ENCODE data around the gene GRIN1. TPM values are rescaled to one million over a fixed set of nuclear protein-coding genes. Genes with fewer than 3 reads are reported as not detected.

GRIN1 gene
- total RNA-seq, 2 experiments from 2014 or later, result 0.05 TPM; not detected in 1

DNA sequence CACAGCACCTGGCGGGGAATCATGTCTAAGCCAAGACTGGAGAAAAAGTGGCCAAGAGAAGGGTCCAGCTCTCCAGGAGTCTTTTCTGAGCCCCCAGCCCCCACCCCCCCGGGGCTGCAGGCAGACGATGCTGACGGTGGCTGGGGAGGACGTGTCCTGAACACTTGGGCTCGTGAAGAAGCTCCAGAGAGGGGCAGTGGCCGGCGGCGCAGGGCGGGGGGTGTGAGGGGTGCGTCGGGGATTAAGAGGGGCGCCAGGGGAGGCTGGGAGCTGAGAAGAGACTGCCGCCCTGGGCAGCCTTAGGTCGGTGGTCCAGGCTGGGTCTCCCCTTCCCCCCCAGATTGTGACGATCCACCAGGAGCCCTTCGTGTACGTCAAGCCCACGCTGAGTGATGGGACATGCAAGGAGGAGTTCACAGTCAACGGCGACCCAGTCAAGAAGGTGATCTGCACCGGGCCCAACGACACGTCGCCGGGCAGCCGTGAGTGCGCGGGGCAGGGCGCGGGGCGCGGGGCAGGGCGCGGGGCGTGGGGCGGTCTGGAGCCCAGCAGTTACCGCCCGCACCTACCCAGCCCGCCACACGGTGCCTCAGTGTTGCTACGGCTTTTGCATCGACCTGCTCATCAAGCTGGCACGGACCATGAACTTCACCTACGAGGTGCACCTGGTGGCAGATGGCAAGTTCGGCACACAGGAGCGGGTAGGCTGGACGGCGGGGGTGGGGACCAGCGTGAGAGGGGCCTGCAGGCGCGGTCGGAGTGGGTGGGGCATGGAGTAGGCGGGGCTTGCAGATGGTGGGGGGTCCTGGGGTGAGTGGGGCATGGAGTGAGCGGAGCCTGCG lies 22.0 kb downstream of the GRIN1 start:
- DNase-seq, result no peak
- Mint-ChIP-seq H3K36me3 (ENCODE audit: low read depth) (no peaks in the 10 kb centered on the region), H3K4me1 (peaks cover 22% of the 10 kb centered on the region), H3K27ac (no peak overlapping the region), H3K9me3 (no peaks in the 10 kb centered on the region), H3K4me3 (no peak overlapping the region), H3K27me3 (peaks cover 33% of the 10 kb centered on the region)
- POLR2A ChIA-PET, result no interaction called here
- CTCF ChIA-PET, result no interaction called here

DNA sequence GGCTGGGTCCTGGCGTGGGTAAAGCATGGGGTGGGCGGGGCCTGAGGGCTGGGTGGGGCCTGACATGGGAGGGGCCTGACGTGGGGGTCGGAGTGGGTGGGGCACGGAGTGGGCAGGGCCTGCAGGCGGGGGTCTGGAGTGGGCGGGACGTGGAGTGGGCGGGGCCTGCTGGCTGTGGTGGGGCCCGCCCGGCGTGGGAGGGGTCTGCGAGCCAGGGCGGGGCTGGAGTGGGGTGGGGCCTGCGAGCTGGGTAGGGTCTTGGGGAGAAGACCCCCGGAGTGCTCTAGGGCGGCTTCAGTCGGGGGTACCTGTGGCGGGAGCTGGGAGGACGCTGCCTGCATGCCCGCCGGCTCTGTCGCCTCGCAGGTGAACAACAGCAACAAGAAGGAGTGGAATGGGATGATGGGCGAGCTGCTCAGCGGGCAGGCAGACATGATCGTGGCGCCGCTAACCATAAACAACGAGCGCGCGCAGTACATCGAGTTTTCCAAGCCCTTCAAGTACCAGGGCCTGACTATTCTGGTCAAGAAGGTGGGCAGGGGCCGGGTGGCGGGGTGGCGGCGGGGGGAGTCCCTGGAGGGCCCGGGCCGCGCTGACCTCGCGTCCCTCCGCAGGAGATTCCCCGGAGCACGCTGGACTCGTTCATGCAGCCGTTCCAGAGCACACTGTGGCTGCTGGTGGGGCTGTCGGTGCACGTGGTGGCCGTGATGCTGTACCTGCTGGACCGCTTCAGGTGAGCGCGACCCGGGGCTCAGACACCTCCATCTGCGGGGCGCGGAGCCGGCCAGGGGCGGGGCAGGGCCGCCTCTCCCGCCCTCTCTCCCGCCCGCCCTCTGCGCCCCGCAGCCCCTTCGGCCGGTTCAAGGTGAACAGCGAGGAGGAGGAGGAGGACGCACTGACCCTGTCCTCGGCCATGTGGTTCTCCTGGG lies 22.9 kb downstream of the GRIN1 start:
- Mint-ChIP-seq H3K9me3 (no peaks in the 10 kb centered on the region), H3K36me3 (ENCODE audit: low read depth) (no peaks in the 10 kb centered on the region), H3K27me3 (peaks cover 39% of the 10 kb centered on the region), H3K4me1 (peaks cover 17% of the 10 kb centered on the region), H3K4me3 (no peak overlapping the region), H3K27ac (no peak overlapping the region)
- DNase-seq, result no peak
- ChIA-PET POLR2A (no interaction called here), CTCF (interaction anchor here (1.2 kb wide), 1 partner anchor 79 kb away, joined by 3 read pairs; the partner anchor contains the start of gene TUBB4B)

DNA sequence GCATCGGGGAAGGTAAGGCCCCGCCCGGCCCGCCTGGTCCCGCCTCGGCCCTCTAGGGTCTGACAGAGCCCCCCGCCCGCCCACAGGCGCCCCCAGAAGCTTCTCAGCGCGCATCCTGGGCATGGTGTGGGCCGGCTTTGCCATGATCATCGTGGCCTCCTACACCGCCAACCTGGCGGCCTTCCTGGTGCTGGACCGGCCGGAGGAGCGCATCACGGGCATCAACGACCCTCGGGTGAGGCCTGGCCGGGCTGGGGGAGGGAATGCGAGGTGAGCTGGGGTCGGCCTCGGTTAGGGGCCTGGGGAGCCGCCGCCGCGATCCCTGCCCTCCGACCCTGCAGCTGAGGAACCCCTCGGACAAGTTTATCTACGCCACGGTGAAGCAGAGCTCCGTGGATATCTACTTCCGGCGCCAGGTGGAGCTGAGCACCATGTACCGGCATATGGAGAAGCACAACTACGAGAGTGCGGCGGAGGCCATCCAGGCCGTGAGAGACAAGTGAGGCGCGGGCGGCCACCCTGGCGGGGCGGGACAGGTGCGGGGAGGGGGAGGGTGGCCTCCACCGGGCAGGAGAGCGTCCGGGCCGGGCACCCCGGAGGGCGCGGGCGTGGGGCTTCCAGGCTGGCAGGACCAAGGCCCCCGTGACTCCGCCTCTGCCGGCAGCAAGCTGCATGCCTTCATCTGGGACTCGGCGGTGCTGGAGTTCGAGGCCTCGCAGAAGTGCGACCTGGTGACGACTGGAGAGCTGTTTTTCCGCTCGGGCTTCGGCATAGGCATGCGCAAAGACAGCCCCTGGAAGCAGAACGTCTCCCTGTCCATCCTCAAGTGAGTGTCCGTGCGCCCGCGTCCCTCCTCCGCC lies 23.8 kb downstream of the GRIN1 start:
- H3K27ac Mint-ChIP-seq, result no peak overlapping the region
- CTCF ChIA-PET, result interaction anchor here (0.6 to 1.2 kb wide), 3 partner anchors 74 to 456 kb away, joined by 3 read pairs; partner anchors contain the start of gene TUBB4B
- no peak overlapping the region for H3K4me3 Mint-ChIP-seq
- H3K36me3 Mint-ChIP-seq (ENCODE audit: low read depth), result no peaks in the 10 kb centered on the region
- POLR2A ChIA-PET, result no interaction called here
- H3K9me3 Mint-ChIP-seq, result no peaks in the 10 kb centered on the region
- DNase-seq, result no peak
- peaks cover 13% of the 10 kb centered on the region for H3K4me1 Mint-ChIP-seq
- H3K27me3 Mint-ChIP-seq, result peaks cover 35% of the 10 kb centered on the region

DNA sequence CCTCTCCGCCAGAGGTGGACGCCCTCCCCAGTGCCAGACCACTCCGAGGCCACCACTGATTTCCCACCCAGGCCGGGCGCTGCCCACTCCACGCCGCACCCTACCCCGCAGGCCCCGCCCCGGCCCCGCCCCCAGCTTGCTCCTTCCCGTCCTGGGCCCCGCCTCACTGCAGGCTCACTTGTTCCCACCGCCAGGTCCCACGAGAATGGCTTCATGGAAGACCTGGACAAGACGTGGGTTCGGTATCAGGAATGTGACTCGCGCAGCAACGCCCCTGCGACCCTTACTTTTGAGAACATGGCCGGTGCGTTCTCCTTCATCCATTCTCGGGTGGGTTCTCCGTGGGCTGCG lies 24.4 kb downstream of the GRIN1 start:
- POLR2A ChIA-PET, result no interaction called here
- no peaks in the 10 kb centered on the region for H3K36me3 Mint-ChIP-seq (ENCODE audit: low read depth)

DNA sequence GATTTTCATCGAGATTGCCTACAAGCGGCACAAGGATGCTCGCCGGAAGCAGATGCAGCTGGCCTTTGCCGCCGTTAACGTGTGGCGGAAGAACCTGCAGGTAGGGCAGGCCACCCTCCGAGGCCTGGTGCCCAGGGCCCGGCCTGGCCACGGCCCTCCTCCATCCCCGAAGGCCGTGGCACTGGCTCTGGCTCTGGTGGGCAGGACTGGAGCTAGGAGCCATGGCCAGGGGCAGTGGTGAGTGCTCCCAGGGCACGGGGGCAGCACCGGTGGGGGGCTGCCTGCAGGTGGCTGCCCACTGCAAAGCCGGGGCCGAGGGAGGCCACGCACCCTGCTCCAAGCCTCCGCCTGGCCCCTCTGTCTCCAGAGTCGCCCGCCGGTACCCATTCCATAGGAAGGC lies 24.9 kb downstream of the GRIN1 start:
- Mint-ChIP-seq H3K9me3 (no peaks in the 10 kb centered on the region), H3K36me3 (ENCODE audit: low read depth) (no peaks in the 10 kb centered on the region), H3K27ac (no peak overlapping the region), H3K4me3 (no peak overlapping the region), H3K27me3 (peaks cover 28% of the 10 kb centered on the region), H3K4me1 (peaks cover 5% of the 10 kb centered on the region)
- no peak for DNase-seq
- CTCF ChIA-PET, result no interaction called here
- POLR2A ChIA-PET, result no interaction called here

More for the DNA sequence above, 24.4 kb downstream of the GRIN1 start:
- no peaks in the 10 kb centered on the region for H3K9me3 Mint-ChIP-seq
- peaks cover 8% of the 10 kb centered on the region for H3K4me1 Mint-ChIP-seq
- H3K4me3 Mint-ChIP-seq, result no peak overlapping the region
- DNase-seq, result no peak
- H3K27ac Mint-ChIP-seq, result no peak overlapping the region
- CTCF ChIA-PET, result interaction anchor here (1.2 kb wide), 2 partner anchors 73 to 77 kb away, joined by 3 read pairs; partner anchors contain the start of gene TUBB4B
- peaks cover 30% of the 10 kb centered on the region for H3K27me3 Mint-ChIP-seq

DNA sequence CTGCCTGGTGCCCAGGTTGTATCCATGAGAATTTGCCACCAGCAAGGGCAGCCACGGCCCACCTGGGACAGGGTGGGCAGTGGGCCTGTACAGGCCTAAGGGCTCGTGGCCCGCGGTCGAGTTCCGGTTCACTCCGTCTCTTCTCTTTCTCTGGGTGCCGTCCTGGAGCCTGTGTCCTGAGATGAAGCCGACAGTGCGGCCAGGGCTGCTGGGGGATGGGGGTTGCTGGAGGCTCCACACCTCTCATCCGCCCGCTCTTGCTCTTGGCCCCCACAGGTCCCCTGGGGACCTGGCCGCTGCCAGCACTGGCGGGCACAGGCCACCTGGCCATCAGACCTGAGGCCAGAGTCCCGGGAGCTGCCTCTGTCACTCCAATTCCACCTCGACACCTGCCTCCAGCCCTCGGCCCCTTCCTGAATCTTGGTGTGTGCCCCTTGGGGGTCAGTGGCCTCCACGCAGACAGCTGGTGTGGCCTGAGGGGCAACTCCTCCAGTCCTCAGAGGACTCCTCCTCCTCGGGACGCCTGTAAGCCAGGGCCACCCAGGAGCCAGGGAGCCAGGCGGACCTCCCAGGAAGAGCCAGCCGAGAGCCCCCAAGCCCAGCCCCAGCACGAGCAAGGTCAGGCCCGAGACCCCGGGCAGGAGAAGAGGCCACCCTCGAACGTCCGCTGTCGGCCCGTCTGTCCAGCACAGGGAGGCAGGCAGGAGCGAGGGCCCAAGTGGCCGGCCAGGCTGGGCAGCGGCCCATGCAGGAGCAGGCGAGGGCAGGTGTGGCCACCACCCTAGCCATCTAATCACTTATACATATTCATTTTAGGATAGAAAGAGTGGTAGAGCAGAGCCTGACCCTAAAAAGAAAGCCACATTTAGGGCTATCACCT lies 25.7 kb downstream of the GRIN1 start:
- H3K4me1 Mint-ChIP-seq, result no peaks in the 10 kb centered on the region
- ChIA-PET CTCF (no interaction called here), POLR2A (no interaction called here)
- no peak overlapping the region for H3K27ac Mint-ChIP-seq
- no peaks in the 10 kb centered on the region for H3K36me3 Mint-ChIP-seq (ENCODE audit: low read depth)
- H3K27me3 Mint-ChIP-seq, result peaks cover 23% of the 10 kb centered on the region
- DNase-seq, result no peak
- H3K9me3 Mint-ChIP-seq, result no peaks in the 10 kb centered on the region
- H3K4me3 Mint-ChIP-seq, result no peak overlapping the region

DNA sequence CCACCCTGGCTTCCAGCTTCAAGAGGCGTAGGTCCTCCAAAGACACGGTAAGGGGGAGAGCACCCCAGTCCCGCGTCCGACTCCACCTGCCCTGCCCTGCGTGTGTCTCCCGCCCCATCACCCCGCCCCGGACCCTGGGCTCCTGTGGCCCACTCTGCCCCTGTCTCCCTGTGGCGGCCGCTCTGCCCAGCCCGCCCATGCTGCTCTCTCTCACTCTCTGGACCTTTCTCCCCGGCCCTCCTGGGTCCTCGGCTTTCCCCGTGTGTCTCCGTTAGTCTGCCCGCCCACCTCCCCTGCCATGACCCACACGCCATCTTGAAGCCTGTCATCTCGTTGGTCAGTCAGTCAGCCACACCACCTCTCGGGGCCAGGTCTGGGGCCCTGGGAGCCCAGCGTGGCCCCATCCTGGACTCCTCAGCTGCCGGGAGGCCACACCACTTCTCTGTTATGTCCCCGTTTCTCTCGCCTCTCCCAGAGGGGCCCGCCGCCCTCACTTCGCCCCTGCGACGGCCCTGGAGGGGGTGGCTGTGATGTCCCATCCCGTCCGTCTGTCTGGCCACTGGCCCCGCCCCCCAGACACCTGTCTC lies 26.4 kb downstream of the GRIN1 start:
- no peaks in the 10 kb centered on the region for H3K4me1 Mint-ChIP-seq
- no peak overlapping the region for H3K27ac Mint-ChIP-seq
- no peak overlapping the region for H3K4me3 Mint-ChIP-seq
- H3K36me3 Mint-ChIP-seq (ENCODE audit: low read depth), result no peaks in the 10 kb centered on the region
- no peak for DNase-seq
- H3K27me3 Mint-ChIP-seq, result peaks cover 25% of the 10 kb centered on the region
- no peaks in the 10 kb centered on the region for H3K9me3 Mint-ChIP-seq
- CTCF ChIA-PET, result no interaction called here
- POLR2A ChIA-PET, result no interaction called here

DNA sequence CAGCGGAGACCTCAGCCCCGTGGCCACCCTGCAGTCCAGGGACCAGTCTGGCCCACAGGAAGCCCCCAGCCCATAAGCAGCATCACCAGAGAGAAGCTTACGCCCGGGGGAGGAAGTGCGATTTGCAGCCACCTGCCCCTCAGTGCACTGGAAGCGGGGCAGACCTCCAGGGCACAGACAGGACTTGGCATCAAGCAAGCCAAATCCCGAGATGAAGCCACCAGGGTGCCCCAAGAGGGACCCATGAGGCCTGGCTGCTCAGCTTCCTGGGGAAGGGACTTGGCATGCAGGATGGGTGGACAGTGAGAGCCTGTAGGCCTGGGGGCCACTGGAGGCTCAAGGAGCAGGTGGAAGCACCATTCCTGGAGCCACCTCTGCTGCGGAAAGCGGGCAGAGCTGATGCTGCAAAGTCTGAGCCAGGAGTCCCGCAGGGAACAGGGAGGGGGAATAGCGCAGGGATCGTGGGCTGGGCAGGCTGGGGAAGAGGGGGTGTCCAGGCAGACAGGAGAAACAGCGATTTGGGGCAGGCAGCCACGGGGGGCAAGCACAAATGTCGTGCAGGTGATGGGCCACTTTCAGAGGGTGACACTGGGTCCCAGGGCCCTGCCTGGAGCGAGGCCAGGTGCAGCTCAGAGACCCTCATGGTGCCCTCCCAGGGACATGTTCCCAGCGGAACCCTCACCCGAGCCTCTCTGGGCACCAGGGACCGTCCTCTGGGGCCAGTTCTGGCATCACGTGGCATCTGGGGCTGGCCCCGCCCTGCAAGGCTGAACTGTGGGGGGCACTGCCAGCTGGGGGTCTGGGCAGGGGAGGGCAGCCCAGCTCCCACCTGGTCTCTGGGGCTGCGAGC lies 27.7 kb downstream of the GRIN1 start:
- Mint-ChIP-seq H3K27ac (no peak overlapping the region), H3K4me1 (no peaks in the 10 kb centered on the region), H3K9me3 (no peaks in the 10 kb centered on the region), H3K27me3 (peaks cover 32% of the 10 kb centered on the region), H3K4me3 (no peak overlapping the region), H3K36me3 (ENCODE audit: low read depth) (no peaks in the 10 kb centered on the region)
- ChIA-PET POLR2A (no interaction called here), CTCF (no interaction called here)
- no peak for DNase-seq

DNA sequence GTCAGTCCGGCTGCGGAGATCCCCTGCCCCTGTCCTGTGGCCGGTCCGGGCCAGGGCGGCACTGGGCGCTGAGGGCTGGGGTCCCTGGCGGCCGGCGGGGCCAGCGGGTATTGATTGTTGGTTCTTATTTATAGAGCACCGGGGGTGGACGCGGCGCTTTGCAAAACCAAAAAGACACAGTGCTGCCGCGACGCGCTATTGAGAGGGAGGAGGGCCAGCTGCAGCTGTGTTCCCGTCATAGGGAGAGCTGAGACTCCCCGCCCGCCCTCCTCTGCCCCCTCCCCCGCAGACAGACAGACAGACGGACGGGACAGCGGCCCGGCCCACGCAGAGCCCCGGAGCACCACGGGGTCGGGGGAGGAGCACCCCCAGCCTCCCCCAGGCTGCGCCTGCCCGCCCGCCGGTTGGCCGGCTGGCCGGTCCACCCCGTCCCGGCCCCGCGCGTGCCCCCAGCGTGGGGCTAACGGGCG lies 28.4 kb downstream of the GRIN1 start:
- no peak overlapping the region for H3K27ac Mint-ChIP-seq
- no peaks in the 10 kb centered on the region for H3K4me1 Mint-ChIP-seq
- POLR2A ChIA-PET, result no interaction called here
- CTCF ChIA-PET, result interaction anchor here (1.2 kb wide), 1 partner anchor 132 kb away, joined by 3 read pairs; no protein-coding TSS in a partner anchor
- DNase-seq, result no peak
- H3K36me3 Mint-ChIP-seq (ENCODE audit: low read depth), result no peaks in the 10 kb centered on the region
- peaks cover 35% of the 10 kb centered on the region for H3K27me3 Mint-ChIP-seq
- no peaks in the 10 kb centered on the region for H3K9me3 Mint-ChIP-seq
- no peak overlapping the region for H3K4me3 Mint-ChIP-seq

DNA sequence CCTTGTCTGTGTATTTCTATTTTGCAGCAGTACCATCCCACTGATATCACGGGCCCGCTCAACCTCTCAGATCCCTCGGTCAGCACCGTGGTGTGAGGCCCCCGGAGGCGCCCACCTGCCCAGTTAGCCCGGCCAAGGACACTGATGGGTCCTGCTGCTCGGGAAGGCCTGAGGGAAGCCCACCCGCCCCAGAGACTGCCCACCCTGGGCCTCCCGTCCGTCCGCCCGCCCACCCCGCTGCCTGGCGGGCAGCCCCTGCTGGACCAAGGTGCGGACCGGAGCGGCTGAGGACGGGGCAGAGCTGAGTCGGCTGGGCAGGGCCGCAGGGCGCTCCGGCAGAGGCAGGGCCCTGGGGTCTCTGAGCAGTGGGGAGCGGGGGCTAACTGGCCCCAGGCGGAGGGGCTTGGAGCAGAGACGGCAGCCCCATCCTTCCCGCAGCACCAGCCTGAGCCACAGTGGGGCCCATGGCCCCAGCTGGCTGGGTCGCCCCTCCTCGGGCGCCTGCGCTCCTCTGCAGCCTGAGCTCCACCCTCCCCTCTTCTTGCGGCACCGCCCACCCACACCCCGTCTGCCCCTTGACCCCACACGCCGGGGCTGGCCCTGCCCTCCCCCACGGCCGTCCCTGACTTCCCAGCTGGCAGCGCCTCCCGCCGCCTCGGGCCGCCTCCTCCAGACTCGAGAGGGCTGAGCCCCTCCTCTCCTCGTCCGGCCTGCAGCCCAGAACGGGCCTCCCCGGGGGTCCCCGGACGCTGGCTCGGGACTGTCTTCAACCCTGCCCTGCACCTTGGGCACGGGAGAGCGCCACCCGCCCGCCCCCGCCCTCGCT lies 29.0 kb downstream of the GRIN1 start:
- ChIA-PET POLR2A (no interaction called here), CTCF (interaction anchor here (1.2 kb wide), 1 partner anchor 133 kb away, joined by 3 read pairs; no protein-coding TSS in a partner anchor)
- Mint-ChIP-seq H3K27me3 (peaks cover 32% of the 10 kb centered on the region), H3K4me1 (no peaks in the 10 kb centered on the region), H3K9me3 (no peaks in the 10 kb centered on the region), H3K4me3 (no peak overlapping the region), H3K36me3 (ENCODE audit: low read depth) (no peaks in the 10 kb centered on the region), H3K27ac (no peak overlapping the region)
- DNase-seq, result no peak

Data from activated CD4-positive, alpha-beta T cell treated with anti-CD3 and anti-CD28 coated beads, Interleukin-2, amount 10 ng/mL, durations not matched to agents 7 days and 5 days (primary cell).